Stomach smooth muscle (tissue), 2 donors: ENCODE data around the gene SSC4D.
"Not testable (repeated sequence)": the region's sequence is repeated elsewhere in the genome, so short reads cannot be mapped to it uniquely, and the experiment has no call there.

Experiments used
- H3K27ac ChIP-seq: one replicate; pipeline ENCODE4 v1.7.0; 2013; ENCODE audit warnings: mild to moderate bottlenecking, low read length, inconsistent platforms
- H3K27me3 ChIP-seq, 2 donors: one replicate each; pipeline ENCODE4 v1.7.0; 2013; ENCODE audit warnings: low read length in 2 of 2; ENCODE audit not compliant: insufficient read depth in 2 of 2, control insufficient read depth in 1 of 2
- H3K36me3 ChIP-seq, 2 donors: one replicate each; pipeline ENCODE4 v1.7.0; 2013; ENCODE audit warnings: low read length in 2 of 2; ENCODE audit not compliant: control insufficient read depth in 2 of 2, insufficient read depth in 2 of 2
- H3K4me1 ChIP-seq: one replicate; pipeline ENCODE4 v1.7.0; 2013; ENCODE audit warnings: low read length; ENCODE audit not compliant: control insufficient read depth, insufficient read depth
- H3K4me3 ChIP-seq, 2 donors: one replicate each; pipeline ENCODE4 v1.7.0; 2013; ENCODE audit warnings: low read length in 2 of 2
- H3K9ac ChIP-seq, 2 donors: one replicate each; pipeline ENCODE4 v1.7.0; 2013; ENCODE audit warnings: low read length in 2 of 2, mild to moderate bottlenecking in 1 of 2
- H3K9me3 ChIP-seq, 2 donors: one replicate each; pipeline ENCODE4 v1.7.0; 2013; ENCODE audit warnings: low read length in 2 of 2; ENCODE audit not compliant: control insufficient read depth in 2 of 2
- donor health status: healthy.
- donor health status: Pancreatic carcinoma.

The SSC4D gene

DNA sequence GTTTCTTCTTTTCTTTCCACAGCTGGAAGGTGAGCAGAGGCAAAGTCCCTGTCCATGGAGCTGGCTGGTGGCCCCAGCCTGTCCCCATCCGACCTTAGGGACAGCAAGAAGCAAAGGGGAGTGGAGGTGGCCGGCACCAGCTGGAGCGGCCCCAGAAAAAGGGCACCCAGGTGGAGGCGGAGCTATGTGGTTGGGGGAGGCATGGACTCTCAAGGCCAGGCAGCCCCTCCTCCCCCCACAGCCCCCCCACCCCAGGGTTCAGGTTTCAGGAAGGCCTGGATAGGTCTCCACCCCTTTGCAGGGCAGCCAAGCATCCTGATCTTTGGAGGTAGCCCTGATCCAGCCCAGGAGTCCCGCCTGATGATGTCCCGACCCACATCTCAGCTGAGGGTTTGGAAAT is at the start of gene SSC4D:
Gene SSC4D, minus strand, starts transcription at position 161 of the 400 bp plus-strand sequence. CDS start 5,258 bp downstream, outside the sequence.
- H3K4me1 ChIP-seq = no peaks in the 10 kb centered on the region
- no peak within 1 kb of the TSS for H3K4me3 ChIP-seq
- no peak within 1 kb of the TSS for H3K9ac ChIP-seq
- H3K27ac ChIP-seq = no peak within 1 kb of the TSS
- H3K27me3 ChIP-seq = no peaks in the 10 kb centered on the region
- no peaks in the 10 kb centered on the region for H3K9me3 ChIP-seq
- H3K36me3 ChIP-seq = no peaks in the 10 kb centered on the region

DNA sequence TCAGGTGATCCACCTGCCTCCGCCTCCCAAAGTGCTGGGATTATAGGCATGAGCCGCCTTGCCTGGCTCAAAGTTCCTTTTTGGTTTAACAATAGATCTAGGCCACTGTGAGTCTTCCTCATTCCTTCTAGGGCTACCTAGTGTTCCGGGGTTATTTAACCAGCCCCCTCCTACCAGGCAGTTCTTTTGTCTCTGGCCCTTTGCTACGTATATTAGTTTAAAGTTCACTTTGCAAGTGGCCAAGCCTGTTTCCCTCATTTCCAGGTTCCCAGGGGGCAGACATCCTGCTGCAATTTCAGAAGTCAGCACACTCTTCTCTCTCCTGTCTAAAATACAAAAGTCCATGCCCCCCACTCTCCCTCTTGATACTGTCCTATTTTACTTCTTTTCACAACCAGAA is 49.0 kb upstream of the SSC4D start:
- H3K36me3 ChIP-seq, H3K4me1 ChIP-seq, H3K27me3 ChIP-seq, H3K4me3 ChIP-seq, H3K9me3 ChIP-seq, H3K27ac ChIP-seq, H3K9ac ChIP-seq: not testable (repeated sequence)

DNA sequence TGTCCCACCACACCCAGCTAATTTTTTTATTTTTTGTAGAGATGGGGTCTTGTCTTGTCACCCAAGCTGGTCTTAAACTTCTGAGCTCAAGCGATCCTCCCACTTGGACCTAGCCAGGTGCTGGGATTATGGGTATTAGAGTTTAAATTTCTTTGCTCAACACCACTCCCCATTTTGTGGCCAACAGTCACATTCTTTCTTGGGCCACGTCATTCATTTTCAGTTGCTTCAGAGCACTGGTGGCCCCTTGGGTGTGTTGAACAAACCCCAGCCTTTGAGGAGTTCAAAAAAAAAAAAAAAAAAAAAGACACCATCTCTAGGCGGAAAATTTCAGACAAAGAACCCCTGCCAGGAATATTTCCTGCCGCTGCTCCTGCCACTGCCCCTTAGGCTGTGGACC is 47.5 kb upstream of the SSC4D start:
- H3K4me3 ChIP-seq, H3K4me1 ChIP-seq, H3K36me3 ChIP-seq, H3K27me3 ChIP-seq, H3K9ac ChIP-seq, H3K27ac ChIP-seq, H3K9me3 ChIP-seq: not testable (repeated sequence)

DNA sequence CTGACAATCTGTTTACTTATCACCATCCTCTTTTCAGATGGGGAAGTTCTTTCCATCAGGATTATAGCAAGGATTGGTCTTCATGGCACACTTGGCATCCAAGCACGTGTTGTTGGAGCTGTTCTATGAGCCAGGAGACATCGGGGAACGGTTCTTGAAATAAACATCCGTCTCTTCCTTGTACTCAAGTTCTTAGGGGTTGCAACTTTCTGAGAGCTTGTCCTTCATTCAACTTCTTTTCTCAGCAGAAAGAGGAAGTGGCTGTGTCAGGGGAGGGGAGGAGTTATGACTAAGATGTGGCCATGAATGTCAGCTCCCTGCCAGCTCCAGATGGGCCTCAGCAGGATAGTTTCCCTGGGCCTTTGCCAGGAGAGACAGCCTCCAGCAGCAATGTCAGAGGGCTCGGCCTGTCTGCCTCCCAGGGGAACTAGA is 36.1 kb upstream of the SSC4D start:
- H3K36me3 ChIP-seq, H3K27me3 ChIP-seq, H3K27ac ChIP-seq, H3K4me3 ChIP-seq, H3K9ac ChIP-seq, H3K4me1 ChIP-seq, H3K9me3 ChIP-seq: not testable (repeated sequence)

DNA sequence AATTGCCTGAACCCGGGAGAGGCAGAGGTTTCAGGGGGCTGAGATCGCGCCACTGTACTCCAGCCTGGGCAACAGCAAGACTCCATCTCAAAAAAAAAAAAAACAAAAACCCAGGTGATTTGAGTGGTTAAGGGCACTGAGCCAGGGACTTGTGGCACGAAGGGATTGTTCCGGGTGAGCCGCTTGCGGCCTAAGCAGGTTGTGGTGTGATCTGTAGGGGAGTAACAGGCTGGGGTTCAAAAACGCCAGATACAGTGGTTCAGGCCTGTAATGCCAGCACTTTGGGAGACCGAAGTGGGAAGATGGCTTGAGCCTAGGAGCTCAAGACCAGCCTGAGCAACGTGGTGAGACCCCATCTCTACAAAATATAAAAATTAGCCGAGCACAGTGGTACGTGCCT is 34.3 kb upstream of the SSC4D start:
- H3K4me1 ChIP-seq, H3K9me3 ChIP-seq, H3K9ac ChIP-seq, H3K27me3 ChIP-seq, H3K36me3 ChIP-seq, H3K4me3 ChIP-seq, H3K27ac ChIP-seq: not testable (repeated sequence)

DNA sequence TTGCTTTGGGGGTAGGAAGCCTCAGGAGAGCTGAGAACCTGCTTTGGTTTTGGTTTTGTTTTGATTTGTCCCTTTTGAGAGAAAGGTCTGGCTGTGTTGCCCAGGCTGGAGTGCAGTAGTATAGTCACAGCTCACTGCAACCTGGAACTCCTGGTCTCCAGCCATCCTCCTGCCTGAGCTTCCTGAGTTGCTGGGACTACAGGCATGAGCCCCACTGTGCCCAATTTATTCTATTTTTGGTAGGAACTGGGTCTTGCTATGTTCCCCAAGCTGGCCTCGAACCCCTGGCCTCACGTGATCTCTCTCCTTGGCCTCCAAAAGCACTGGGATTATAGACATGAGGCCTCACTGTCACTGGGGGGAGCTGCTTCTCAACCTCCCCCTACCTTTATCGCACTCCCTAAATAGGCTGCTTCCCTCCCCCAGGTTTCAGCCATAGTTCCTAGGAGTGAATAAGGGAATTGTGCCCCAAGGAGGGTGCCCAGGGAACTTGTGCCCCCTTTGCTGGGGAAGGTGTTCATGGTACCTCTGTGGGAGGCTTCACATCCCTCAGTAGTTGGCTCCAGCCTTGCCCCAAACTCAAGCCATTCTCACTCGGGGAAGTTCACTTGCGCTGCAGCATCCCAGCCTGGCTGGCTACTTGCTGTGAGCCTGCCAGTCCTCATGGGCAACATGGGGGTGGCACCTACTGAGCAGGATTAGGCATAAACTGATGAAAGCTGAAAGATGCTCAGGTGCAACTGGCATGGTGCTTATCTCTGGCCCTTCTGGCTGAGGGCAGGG is 33.4 kb upstream of the SSC4D start:
- H3K4me3 ChIP-seq, H3K27ac ChIP-seq, H3K4me1 ChIP-seq, H3K36me3 ChIP-seq, H3K27me3 ChIP-seq, H3K9ac ChIP-seq, H3K9me3 ChIP-seq: not testable (repeated sequence)

DNA sequence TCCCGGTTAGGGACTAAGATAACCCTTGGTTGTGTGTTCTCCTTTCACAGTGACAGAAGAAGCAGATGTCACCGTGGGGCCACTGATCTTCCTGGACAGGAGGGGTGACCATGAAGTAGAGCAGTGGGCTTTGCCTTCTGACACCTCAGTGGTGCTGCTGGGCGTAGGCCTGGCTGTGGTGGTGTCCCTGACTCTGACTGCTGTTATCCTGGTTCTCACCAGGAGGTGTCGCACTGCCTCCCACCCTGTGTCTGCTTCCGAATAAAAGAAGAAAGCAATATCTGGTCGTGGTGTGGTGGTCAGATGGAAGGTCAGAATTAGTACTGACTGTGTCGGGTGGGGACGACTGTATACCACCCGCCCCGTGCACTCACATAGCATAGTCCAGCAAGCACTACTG is 32.3 kb upstream of the SSC4D start:
- not testable (repeated sequence) for H3K4me1 ChIP-seq, H3K4me3 ChIP-seq, H3K9me3 ChIP-seq, H3K27ac ChIP-seq, H3K36me3 ChIP-seq, H3K27me3 ChIP-seq, H3K9ac ChIP-seq

DNA sequence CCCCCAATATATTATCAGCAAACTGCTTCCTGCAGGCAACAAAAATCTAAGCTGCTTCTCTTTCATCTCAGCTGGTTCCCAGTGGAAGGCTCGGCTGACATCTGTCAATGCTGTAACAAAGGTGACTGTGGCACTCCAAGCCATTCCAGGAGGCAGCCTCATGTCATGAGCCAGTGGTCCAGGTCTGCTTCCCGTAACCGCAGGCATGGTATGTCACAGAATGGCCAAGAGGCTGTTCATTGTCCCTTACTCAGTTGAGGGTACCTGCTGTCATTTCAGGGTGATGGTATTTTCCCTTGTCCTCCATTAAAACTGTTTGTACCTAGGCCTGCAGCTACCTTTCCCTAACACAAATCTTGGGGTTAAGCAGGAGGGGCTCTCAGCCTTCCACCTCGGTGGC is 30.9 kb upstream of the SSC4D start:
- not testable (repeated sequence) for H3K36me3 ChIP-seq, H3K4me1 ChIP-seq, H3K27ac ChIP-seq, H3K9ac ChIP-seq, H3K4me3 ChIP-seq, H3K9me3 ChIP-seq, H3K27me3 ChIP-seq

DNA sequence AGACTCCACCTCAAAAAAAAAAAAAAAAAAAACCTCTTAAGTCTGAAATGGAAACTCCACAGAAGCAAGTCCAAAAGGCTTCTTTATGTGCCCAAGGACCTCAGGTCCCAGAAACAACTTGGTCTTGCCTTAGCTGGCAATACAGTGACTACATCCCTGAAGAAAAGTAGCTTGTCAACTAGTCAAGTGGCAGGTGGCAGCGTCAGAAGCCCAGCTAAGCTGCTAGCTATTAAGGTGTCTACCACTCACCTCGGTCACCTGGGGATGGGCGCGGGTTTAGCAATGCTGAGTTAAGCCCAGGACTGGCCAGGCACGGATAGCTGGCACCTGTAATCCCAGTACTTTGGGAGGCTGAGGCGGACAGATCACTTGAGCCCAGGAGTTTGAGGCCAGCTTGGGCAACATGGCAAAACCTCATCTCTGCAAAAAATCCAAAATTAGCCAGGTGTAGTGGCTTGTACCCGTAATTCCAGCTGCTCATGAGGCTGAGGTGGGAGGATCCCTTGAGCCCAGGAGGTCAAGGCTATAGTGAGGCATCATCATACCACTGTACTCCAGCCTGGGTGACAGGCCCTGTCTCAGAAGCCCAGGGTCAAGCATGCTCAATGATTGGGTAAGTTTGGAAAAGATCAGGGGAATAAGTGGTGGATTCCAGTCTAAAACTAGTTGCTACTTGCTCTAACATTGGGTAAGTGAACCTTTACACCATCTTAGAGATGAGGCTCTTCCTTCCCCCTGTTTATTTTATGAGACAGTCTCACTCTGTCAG is 29.8 kb upstream of the SSC4D start:
- not testable (repeated sequence) for H3K27me3 ChIP-seq, H3K27ac ChIP-seq, H3K4me3 ChIP-seq, H3K9ac ChIP-seq, H3K9me3 ChIP-seq, H3K4me1 ChIP-seq, H3K36me3 ChIP-seq

DNA sequence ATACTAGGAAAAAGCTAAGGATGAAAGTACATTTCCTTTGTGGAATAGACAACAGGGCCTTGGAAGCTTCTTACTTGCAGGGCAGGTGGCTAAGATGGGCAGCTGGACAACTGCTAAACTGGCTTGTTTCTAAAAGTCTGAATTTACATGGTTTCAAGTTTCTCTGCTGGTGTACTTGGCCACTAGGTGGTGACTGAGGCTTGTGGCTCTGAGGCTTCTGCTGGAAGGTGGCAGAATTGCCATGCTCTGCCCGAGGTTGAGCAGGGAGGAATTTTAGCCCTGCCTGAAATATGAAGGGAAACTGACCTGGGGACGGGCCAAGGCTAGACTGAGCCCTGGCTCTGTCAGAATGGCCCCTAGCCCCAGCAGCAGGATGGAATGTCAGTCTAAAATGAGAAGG is 28.4 kb upstream of the SSC4D start:
- not testable (repeated sequence) for H3K4me3 ChIP-seq, H3K9me3 ChIP-seq, H3K27ac ChIP-seq, H3K36me3 ChIP-seq, H3K4me1 ChIP-seq, H3K27me3 ChIP-seq, H3K9ac ChIP-seq

DNA sequence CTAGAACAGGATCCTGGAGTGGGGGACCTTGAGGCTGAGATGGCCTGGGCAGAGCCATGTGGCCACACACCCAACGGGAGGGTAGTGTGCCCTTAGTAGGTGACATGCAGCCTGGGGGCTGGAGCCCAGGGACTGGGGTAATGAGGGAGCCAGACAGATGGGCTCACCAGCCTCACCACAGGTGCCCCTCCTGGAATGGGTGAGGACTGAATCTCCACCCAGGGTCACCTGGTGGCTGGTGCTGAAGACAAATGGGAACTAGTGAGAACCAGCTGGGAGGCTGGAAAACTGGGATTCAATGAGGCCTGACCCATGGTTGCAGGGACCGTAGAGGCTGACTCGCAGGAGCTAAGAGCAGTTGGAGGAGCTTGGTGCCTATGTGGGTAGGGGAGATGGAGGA is 21.3 kb upstream of the SSC4D start:
- Histone ChIP-seq H3K4me3 (no peak overlapping the region), H3K36me3 (no peaks in the 10 kb centered on the region), H3K9ac (no peak overlapping the region), H3K27ac (no peak overlapping the region), H3K9me3 (no peaks in the 10 kb centered on the region), H3K27me3 (no peaks in the 10 kb centered on the region), H3K4me1 (no peaks in the 10 kb centered on the region)
